GM19452 (cell line): Measurements from ENCODE around the gene UBE4B.
"Not testable (repeated sequence)": the region's sequence is repeated elsewhere in the genome, so short reads cannot be mapped to it uniquely, and the experiment has no call there.

Source experiments
- ATAC-seq: cut with Tn5 transposase; IDR thresholded peaks from one replicate; pipeline ENCODE4 v1.9.1; 2021; ENCODE audit not compliant: unreplicated experiment

The UBE4B gene

GRCh38 chr1:10207810-10208209 lies 175.1 kb downstream of the UBE4B start:
- ATAC-seq, result no peak

- ATAC-seq, result no peak
Observed at GRCh38 chr1:10208537-10208936, 175.8 kb downstream of the UBE4B start.

- no peak for ATAC-seq
Observed at GRCh38 chr1:10209590-10209904, 176.8 kb downstream of the UBE4B start.

GRCh38 chr1:10209905-10210810 lies 177.4 kb downstream of the UBE4B start, which contains the start of gene KIF1B:
KIF1B (plus strand) TSS chr1:10210570; CDS start chr1:10232329, 21,759 bp downstream.
- peak; percentile 94 for ATAC-seq

- peak; percentile 5 for ATAC-seq
Observed at GRCh38 chr1:10210841-10211804, 178.4 kb downstream of the UBE4B start.

GRCh38 chr1:10211805-10212410 lies 179.2 kb downstream of the UBE4B start:
- no peak for ATAC-seq

- no peak for ATAC-seq
Observed at GRCh38 chr1:10212476-10212875, 179.7 kb downstream of the UBE4B start.

- no peak for ATAC-seq
Observed at GRCh38 chr1:10213186-10213705, 180.5 kb downstream of the UBE4B start.

- ATAC-seq, result no peak
Observed at GRCh38 chr1:10216090-10216749, 183.5 kb downstream of the UBE4B start.

- ATAC-seq, result no peak
Observed at GRCh38 chr1:10217748-10218441, 185.1 kb downstream of the UBE4B start.

- no peak for ATAC-seq
Observed at GRCh38 chr1:10220200-10220599, 187.4 kb downstream of the UBE4B start.

GRCh38 chr1:10220657-10221056 lies 187.9 kb downstream of the UBE4B start:
- ATAC-seq, result not testable (repeated sequence)

- no peak for ATAC-seq
Observed at GRCh38 chr1:10225573-10225972, 192.8 kb downstream of the UBE4B start.

GRCh38 chr1:10228528-10228927 lies 195.8 kb downstream of the UBE4B start:
- no peak for ATAC-seq

GRCh38 chr1:10229903-10230302 lies 197.1 kb downstream of the UBE4B start:
- no peak for ATAC-seq
